Dendritic cell treated with granulocyte-macrophage colony-stimulating factor and Interleukin-4, amounts not matched to agents 40 ng/mL and 50 ng/mL, for 4 days (primary cell): ENCODE results near the gene NTRK2.

Source experiments
- H3K27ac Mint-ChIP-seq: one replicate; pipeline ENCODE4 v1.8.0; 2022; ENCODE audit warnings: mild to moderate bottlenecking, mixed read lengths
- H3K27me3 Mint-ChIP-seq: one replicate; pipeline ENCODE4 v1.8.0; 2022; ENCODE audit warnings: mild to moderate bottlenecking, mixed read lengths
- H3K36me3 Mint-ChIP-seq: one replicate; pipeline ENCODE4 v1.8.0; 2022; ENCODE audit warnings: low read depth, mixed read lengths
- H3K4me1 Mint-ChIP-seq: one replicate; pipeline ENCODE4 v1.8.0; 2022; ENCODE audit warnings: low read depth, mixed read lengths
- H3K4me3 Mint-ChIP-seq: one replicate; pipeline ENCODE4 v1.8.0; 2022; ENCODE audit warnings: mild to moderate bottlenecking, moderate library complexity, mixed read lengths
- H3K9me3 Mint-ChIP-seq: one replicate; pipeline ENCODE4 v1.8.0; 2022; ENCODE audit warnings: mixed read lengths
- intact Hi-C: fragments of 100-400 bp; cut with micrococcal nuclease; formaldehyde crosslinking; loops from one replicate; pipeline ENCODE4 v1.15.0; 2022

NTRK2 gene

GRCh38 chr9:84815554-84815953 lies 146.0 kb downstream of the NTRK2 start:
- Mint-ChIP-seq H3K4me3 (no peak overlapping the region), H3K27me3 (no peaks in the 10 kb centered on the region), H3K4me1 (no peaks in the 10 kb centered on the region), H3K36me3 (no peaks in the 10 kb centered on the region), H3K27ac (no peak overlapping the region), H3K9me3 (no peaks in the 10 kb centered on the region)
- intact Hi-C loops: no loop called here

- Mint-ChIP-seq H3K4me1 (no peaks in the 10 kb centered on the region), H3K27me3 (no peaks in the 10 kb centered on the region), H3K36me3 (no peaks in the 10 kb centered on the region), H3K27ac (no peak overlapping the region), H3K4me3 (no peak overlapping the region), H3K9me3 (no peaks in the 10 kb centered on the region)
- intact Hi-C loops: no loop called here
Measured at GRCh38 chr9:84817038-84817437, 147.5 kb downstream of the NTRK2 start.

- no peaks in the 10 kb centered on the region for H3K4me1 Mint-ChIP-seq
- H3K36me3 Mint-ChIP-seq: no peaks in the 10 kb centered on the region
- H3K27ac Mint-ChIP-seq: no peak overlapping the region
- no peak overlapping the region for H3K4me3 Mint-ChIP-seq
- intact Hi-C loops: no loop called here
- no peaks in the 10 kb centered on the region for H3K9me3 Mint-ChIP-seq
- no peaks in the 10 kb centered on the region for H3K27me3 Mint-ChIP-seq
Measured at GRCh38 chr9:84818791-84819190, 149.3 kb downstream of the NTRK2 start.

- Mint-ChIP-seq H3K4me3 (no peak overlapping the region), H3K4me1 (no peaks in the 10 kb centered on the region), H3K9me3 (no peaks in the 10 kb centered on the region), H3K27me3 (no peaks in the 10 kb centered on the region), H3K27ac (no peak overlapping the region), H3K36me3 (no peaks in the 10 kb centered on the region)
- intact Hi-C loops: no loop called here
Measured at GRCh38 chr9:84819491-84819991, 150.0 kb downstream of the NTRK2 start.

- Mint-ChIP-seq H3K27me3 (no peaks in the 10 kb centered on the region), H3K4me1 (no peaks in the 10 kb centered on the region), H3K36me3 (no peaks in the 10 kb centered on the region), H3K27ac (no peak overlapping the region), H3K9me3 (no peaks in the 10 kb centered on the region), H3K4me3 (no peak overlapping the region)
- intact Hi-C loops: no loop called here
Measured at GRCh38 chr9:84821431-84821830, 151.9 kb downstream of the NTRK2 start.

GRCh38 chr9:84822589-84823233 lies 153.2 kb downstream of the NTRK2 start:
- intact Hi-C loops: no loop called here
- H3K4me1 Mint-ChIP-seq: no peaks in the 10 kb centered on the region
- H3K27ac Mint-ChIP-seq: no peak overlapping the region
- no peaks in the 10 kb centered on the region for H3K9me3 Mint-ChIP-seq
- no peaks in the 10 kb centered on the region for H3K27me3 Mint-ChIP-seq
- no peaks in the 10 kb centered on the region for H3K36me3 Mint-ChIP-seq
- no peak overlapping the region for H3K4me3 Mint-ChIP-seq

GRCh38 chr9:84823421-84824271 lies 154.1 kb downstream of the NTRK2 start:
- no peaks in the 10 kb centered on the region for H3K9me3 Mint-ChIP-seq
- no peaks in the 10 kb centered on the region for H3K36me3 Mint-ChIP-seq
- intact Hi-C loops: no loop called here
- H3K27ac Mint-ChIP-seq: no peak overlapping the region
- H3K27me3 Mint-ChIP-seq: no peaks in the 10 kb centered on the region
- H3K4me1 Mint-ChIP-seq: no peaks in the 10 kb centered on the region
- no peak overlapping the region for H3K4me3 Mint-ChIP-seq

GRCh38 chr9:84827216-84827765 lies 157.8 kb downstream of the NTRK2 start:
- intact Hi-C loops: no loop called here
- Mint-ChIP-seq H3K36me3 (no peaks in the 10 kb centered on the region), H3K27me3 (no peaks in the 10 kb centered on the region), H3K4me3 (no peak overlapping the region), H3K27ac (no peak overlapping the region), H3K9me3 (no peaks in the 10 kb centered on the region), H3K4me1 (no peaks in the 10 kb centered on the region)

GRCh38 chr9:84828046-84828445 lies 158.5 kb downstream of the NTRK2 start:
- H3K4me3 Mint-ChIP-seq: no peak overlapping the region
- H3K36me3 Mint-ChIP-seq: no peaks in the 10 kb centered on the region
- no peaks in the 10 kb centered on the region for H3K4me1 Mint-ChIP-seq
- H3K9me3 Mint-ChIP-seq: no peaks in the 10 kb centered on the region
- intact Hi-C loops: no loop called here
- no peaks in the 10 kb centered on the region for H3K27me3 Mint-ChIP-seq
- no peak overlapping the region for H3K27ac Mint-ChIP-seq

- no peaks in the 10 kb centered on the region for H3K9me3 Mint-ChIP-seq
- no peaks in the 10 kb centered on the region for H3K36me3 Mint-ChIP-seq
- H3K27me3 Mint-ChIP-seq: no peaks in the 10 kb centered on the region
- no peak overlapping the region for H3K27ac Mint-ChIP-seq
- no peaks in the 10 kb centered on the region for H3K4me1 Mint-ChIP-seq
- no peak overlapping the region for H3K4me3 Mint-ChIP-seq
- intact Hi-C loops: no loop called here
Measured at GRCh38 chr9:84829471-84829870, 159.9 kb downstream of the NTRK2 start.

GRCh38 chr9:84829997-84830696 lies 160.6 kb downstream of the NTRK2 start:
- H3K27me3 Mint-ChIP-seq: no peaks in the 10 kb centered on the region
- no peaks in the 10 kb centered on the region for H3K4me1 Mint-ChIP-seq
- H3K4me3 Mint-ChIP-seq: no peak overlapping the region
- H3K36me3 Mint-ChIP-seq: no peaks in the 10 kb centered on the region
- intact Hi-C loops: no loop called here
- H3K9me3 Mint-ChIP-seq: no peaks in the 10 kb centered on the region
- H3K27ac Mint-ChIP-seq: no peak overlapping the region

GRCh38 chr9:84831377-84831776 lies 161.8 kb downstream of the NTRK2 start:
- no peak overlapping the region for H3K27ac Mint-ChIP-seq
- no peaks in the 10 kb centered on the region for H3K36me3 Mint-ChIP-seq
- H3K4me3 Mint-ChIP-seq: no peak overlapping the region
- no peaks in the 10 kb centered on the region for H3K27me3 Mint-ChIP-seq
- intact Hi-C loops: no loop called here
- no peaks in the 10 kb centered on the region for H3K4me1 Mint-ChIP-seq
- no peaks in the 10 kb centered on the region for H3K9me3 Mint-ChIP-seq

- intact Hi-C loops: no loop called here
- Mint-ChIP-seq H3K36me3 (no peaks in the 10 kb centered on the region), H3K27ac (no peak overlapping the region), H3K4me1 (no peaks in the 10 kb centered on the region), H3K27me3 (no peaks in the 10 kb centered on the region), H3K4me3 (no peak overlapping the region), H3K9me3 (no peaks in the 10 kb centered on the region)
Measured at GRCh38 chr9:84832453-84832852, 162.9 kb downstream of the NTRK2 start.

GRCh38 chr9:84834426-84834825 lies 164.9 kb downstream of the NTRK2 start:
- Mint-ChIP-seq H3K27me3 (no peaks in the 10 kb centered on the region), H3K4me3 (no peak overlapping the region), H3K27ac (no peak overlapping the region)

More at GRCh38 chr9:84834426-84834825, 164.9 kb downstream of the NTRK2 start:
- H3K4me1 Mint-ChIP-seq: no peaks in the 10 kb centered on the region
- intact Hi-C loops: no loop called here
- no peaks in the 10 kb centered on the region for H3K36me3 Mint-ChIP-seq
- no peaks in the 10 kb centered on the region for H3K9me3 Mint-ChIP-seq
